Measurements from ENCODE around the gene SLC4A11.

SLC4A11 gene

DNA sequence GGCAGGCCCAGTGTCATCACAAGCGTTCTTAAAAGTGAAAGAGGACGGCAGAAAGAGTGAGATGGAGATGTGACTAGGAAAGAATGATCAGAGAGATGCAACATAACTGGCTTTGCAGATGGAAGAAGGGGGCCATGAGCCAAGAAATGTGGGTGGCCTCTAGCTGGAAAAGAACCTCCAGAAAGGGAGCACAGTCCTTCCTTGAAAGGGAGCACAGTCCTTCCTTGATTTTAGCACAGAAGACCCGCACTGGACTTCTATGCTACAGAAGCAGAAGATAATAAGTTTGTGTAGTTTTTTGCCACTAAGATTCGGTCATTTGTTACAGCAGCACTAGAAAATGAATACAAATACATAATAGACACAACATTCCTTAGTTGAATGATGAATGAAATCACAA is 58.7 kb downstream of the SLC4A11 start:
- Histone ChIP-seq H2AFZ (ENCODE audit: low read depth) (no peak overlapping the region), H3K36me3 (ENCODE audit: insufficient read depth) (no peaks in the 10 kb centered on the region), H3K27me3 (ENCODE audit: insufficient read depth, low read depth) (no peaks in the 10 kb centered on the region), H3K4me2 (no peak overlapping the region), H3K4me3 (IDR thresholded peaks at IDR 0.05; ENCODE audit: insufficient read depth, low read depth, low read length) (no peak overlapping the region), H3K4me1 (ENCODE audit: low read depth, poor library complexity, severe bottlenecking) (no peaks in the 10 kb centered on the region), H4K20me1 (ENCODE audit: insufficient read depth) (no peaks in the 10 kb centered on the region), H3K79me2 (ENCODE audit: insufficient read depth, low read depth) (no peaks in the 10 kb centered on the region), H3K9ac (no peak overlapping the region), H3K27ac (no peak overlapping the region)
- TF ChIP-seq, protein P1, sequence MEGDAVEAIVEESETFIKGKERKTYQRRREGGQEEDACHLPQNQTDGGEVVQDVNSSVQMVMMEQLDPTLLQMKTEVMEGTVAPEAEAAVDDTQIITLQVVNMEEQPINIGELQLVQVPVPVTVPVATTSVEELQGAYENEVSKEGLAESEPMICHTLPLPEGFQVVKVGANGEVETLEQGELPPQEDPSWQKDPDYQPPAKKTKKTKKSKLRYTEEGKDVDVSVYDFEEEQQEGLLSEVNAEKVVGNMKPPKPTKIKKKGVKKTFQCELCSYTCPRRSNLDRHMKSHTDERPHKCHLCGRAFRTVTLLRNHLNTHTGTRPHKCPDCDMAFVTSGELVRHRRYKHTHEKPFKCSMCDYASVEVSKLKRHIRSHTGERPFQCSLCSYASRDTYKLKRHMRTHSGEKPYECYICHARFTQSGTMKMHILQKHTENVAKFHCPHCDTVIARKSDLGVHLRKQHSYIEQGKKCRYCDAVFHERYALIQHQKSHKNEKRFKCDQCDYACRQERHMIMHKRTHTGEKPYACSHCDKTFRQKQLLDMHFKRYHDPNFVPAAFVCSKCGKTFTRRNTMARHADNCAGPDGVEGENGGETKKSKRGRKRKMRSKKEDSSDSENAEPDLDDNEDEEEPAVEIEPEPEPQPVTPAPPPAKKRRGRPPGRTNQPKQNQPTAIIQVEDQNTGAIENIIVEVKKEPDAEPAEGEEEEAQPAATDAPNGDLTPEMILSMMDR (conservative IDR thresholded peaks at IDR 0.05; ENCODE audit: low read depth, low read length) = no peak

DNA sequence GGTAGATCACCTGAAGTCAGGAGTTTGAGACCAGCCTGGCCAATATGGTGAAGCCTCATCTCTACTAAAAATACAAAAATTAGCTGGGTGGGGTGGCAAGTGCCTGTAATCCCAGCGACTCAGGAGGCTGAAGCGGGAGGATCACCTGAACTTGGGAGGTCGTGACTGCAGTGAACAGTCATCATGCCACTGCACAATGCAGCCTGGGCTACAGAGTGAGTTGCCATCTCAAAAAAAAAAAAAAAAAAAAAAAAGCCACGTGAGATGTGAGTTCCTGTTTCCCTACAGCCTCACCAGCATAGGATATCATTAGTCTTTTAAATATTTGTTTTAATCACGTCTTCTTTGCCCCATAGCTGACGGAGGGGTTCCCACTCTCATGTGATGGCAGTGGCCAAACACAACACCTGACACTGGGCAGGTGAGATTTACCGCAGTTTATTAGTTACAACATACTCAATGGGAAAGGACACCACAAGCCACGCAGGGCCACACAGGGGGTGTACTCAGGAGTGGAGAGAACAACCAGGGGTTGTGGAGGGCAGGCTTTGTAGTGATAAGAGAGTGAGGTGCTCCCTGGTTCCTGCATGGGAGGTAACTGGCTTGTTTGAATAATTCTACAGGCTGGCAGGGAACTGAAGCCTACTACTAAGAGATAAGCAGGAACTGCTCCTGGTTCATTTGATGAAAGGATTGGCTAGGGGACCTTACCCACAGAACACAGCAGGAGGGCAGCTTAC is 61.1 kb downstream of the SLC4A11 start:
- H2AFZ ChIP-seq (ENCODE audit: low read depth) = no peak overlapping the region
- no peaks in the 10 kb centered on the region for H4K20me1 ChIP-seq (ENCODE audit: insufficient read depth)
- H3K4me1 ChIP-seq (ENCODE audit: low read depth, poor library complexity, severe bottlenecking) = no peaks in the 10 kb centered on the region
- H3K9ac ChIP-seq = no peak overlapping the region
- H3K4me2 ChIP-seq = no peak overlapping the region
- H3K79me2 ChIP-seq (ENCODE audit: insufficient read depth, low read depth) = no peaks in the 10 kb centered on the region
- H3K4me3 ChIP-seq (IDR thresholded peaks at IDR 0.05; ENCODE audit: insufficient read depth, low read depth, low read length) = no peak overlapping the region
- TF ChIP-seq, protein P1 (conservative IDR thresholded peaks at IDR 0.05; ENCODE audit: low read depth, low read length) = no peak
- no peak overlapping the region for H3K27ac ChIP-seq
- no peaks in the 10 kb centered on the region for H3K36me3 ChIP-seq (ENCODE audit: insufficient read depth)
- H3K27me3 ChIP-seq (ENCODE audit: insufficient read depth, low read depth) = no peaks in the 10 kb centered on the region
